ENCODE measurements around the gene CXCL3.

CXCL3 gene

GRCh38 chr4:74081035-74081434 lies 42.5 kb upstream of the CXCL3 start:
- TF ChIP-seq FOXP2 (optimal IDR thresholded peaks at IDR 0.05; ENCODE audit: borderline replicate concordance, extremely low read depth, extremely low read length, insufficient read depth) (no peak), POLR2AphosphoS5 (IDR thresholded peaks at IDR 0.05; ENCODE audit: low read depth, low read length) (no peak), TAF1 (IDR thresholded peaks at IDR 0.05; ENCODE audit: borderline replicate concordance, insufficient read depth, low read length) (no peak), SIN3A (IDR thresholded peaks at IDR 0.05; ENCODE audit: borderline replicate concordance, insufficient read depth, low read length) (no peak), REST (IDR thresholded peaks at IDR 0.05; ENCODE audit: insufficient read depth in 1 of 2, low read depth in 2 of 2, low read length in 2 of 2) (no peak)

- TF ChIP-seq POLR2AphosphoS5 (IDR thresholded peaks at IDR 0.05; ENCODE audit: low read depth, low read length) (no peak), TAF1 (IDR thresholded peaks at IDR 0.05; ENCODE audit: borderline replicate concordance, insufficient read depth, low read length) (no peak), REST (IDR thresholded peaks at IDR 0.05; ENCODE audit: insufficient read depth in 1 of 2, low read depth in 2 of 2, low read length in 2 of 2) (no peak), SIN3A (IDR thresholded peaks at IDR 0.05; ENCODE audit: borderline replicate concordance, insufficient read depth, low read length) (no peak), FOXP2 (optimal IDR thresholded peaks at IDR 0.05; ENCODE audit: borderline replicate concordance, extremely low read depth, extremely low read length, insufficient read depth) (no peak)
Observed at GRCh38 chr4:74073358-74073757, 34.9 kb upstream of the CXCL3 start.

- TF ChIP-seq REST (IDR thresholded peaks at IDR 0.05; ENCODE audit: insufficient read depth in 1 of 2, low read depth in 2 of 2, low read length in 2 of 2) (no peak), FOXP2 (optimal IDR thresholded peaks at IDR 0.05; ENCODE audit: borderline replicate concordance, extremely low read depth, extremely low read length, insufficient read depth) (no peak), POLR2AphosphoS5 (IDR thresholded peaks at IDR 0.05; ENCODE audit: low read depth, low read length) (no peak), TAF1 (IDR thresholded peaks at IDR 0.05; ENCODE audit: borderline replicate concordance, insufficient read depth, low read length) (no peak), SIN3A (IDR thresholded peaks at IDR 0.05; ENCODE audit: borderline replicate concordance, insufficient read depth, low read length) (no peak)
Observed at GRCh38 chr4:74072739-74073138, 34.2 kb upstream of the CXCL3 start.

GRCh38 chr4:74067586-74067985 lies 29.1 kb upstream of the CXCL3 start:
- TF ChIP-seq REST (IDR thresholded peaks at IDR 0.05; ENCODE audit: insufficient read depth in 1 of 2, low read depth in 2 of 2, low read length in 2 of 2) (no peak), SIN3A (IDR thresholded peaks at IDR 0.05; ENCODE audit: borderline replicate concordance, insufficient read depth, low read length) (no peak), TAF1 (IDR thresholded peaks at IDR 0.05; ENCODE audit: borderline replicate concordance, insufficient read depth, low read length) (no peak), FOXP2 (optimal IDR thresholded peaks at IDR 0.05; ENCODE audit: borderline replicate concordance, extremely low read depth, extremely low read length, insufficient read depth) (no peak), POLR2AphosphoS5 (IDR thresholded peaks at IDR 0.05; ENCODE audit: low read depth, low read length) (no peak)

GRCh38 chr4:74066232-74066631 lies 27.7 kb upstream of the CXCL3 start:
- TF ChIP-seq REST (IDR thresholded peaks at IDR 0.05; ENCODE audit: insufficient read depth in 1 of 2, low read depth in 2 of 2, low read length in 2 of 2) (no peak), FOXP2 (optimal IDR thresholded peaks at IDR 0.05; ENCODE audit: borderline replicate concordance, extremely low read depth, extremely low read length, insufficient read depth) (no peak), SIN3A (IDR thresholded peaks at IDR 0.05; ENCODE audit: borderline replicate concordance, insufficient read depth, low read length) (no peak), TAF1 (IDR thresholded peaks at IDR 0.05; ENCODE audit: borderline replicate concordance, insufficient read depth, low read length) (no peak), POLR2AphosphoS5 (IDR thresholded peaks at IDR 0.05; ENCODE audit: low read depth, low read length) (no peak)
